Glutamatergic neuron (in vitro differentiated cells): ENCODE measurements around the gene BMP8A. TPM values are rescaled to one million over a fixed set of nuclear protein-coding genes. Genes with fewer than 3 reads are reported as not detected.
A peak's percentile ranks its signal among the peaks of the same experiment; 100 is the strongest.
"Not testable (repeated sequence)": the region's sequence is repeated elsewhere in the genome, so short reads cannot be mapped to it uniquely, and the experiment has no call there.

ENCODE experiments used
- DNase-seq: peaks from one replicate; pipeline ENCODE4 v3.0.0; 2022
- H3K27ac Mint-ChIP-seq: one replicate; pipeline ENCODE4 v1.8.0; 2020; ENCODE audit warnings: mild to moderate bottlenecking, mixed read lengths, inconsistent platforms; ENCODE audit not compliant: unreplicated experiment
- H3K27me3 Mint-ChIP-seq: one replicate; pipeline ENCODE4 v1.8.0; 2020; ENCODE audit warnings: mild to moderate bottlenecking, moderate library complexity, mixed read lengths, inconsistent platforms; ENCODE audit not compliant: unreplicated experiment
- H3K36me3 Mint-ChIP-seq: one replicate; pipeline ENCODE4 v1.8.0; 2020; ENCODE audit warnings: mild to moderate bottlenecking, mixed read lengths, inconsistent platforms; ENCODE audit not compliant: unreplicated experiment
- H3K4me1 Mint-ChIP-seq: one replicate; pipeline ENCODE4 v1.8.0; 2020; ENCODE audit warnings: mild to moderate bottlenecking, low read depth, mixed read lengths, inconsistent platforms; ENCODE audit not compliant: unreplicated experiment
- H3K4me3 Mint-ChIP-seq: one replicate; pipeline ENCODE4 v1.8.0; 2020; ENCODE audit warnings: mild to moderate bottlenecking, mixed read lengths, inconsistent platforms; ENCODE audit not compliant: unreplicated experiment
- H3K9me3 Mint-ChIP-seq: one replicate; pipeline ENCODE4 v1.8.0; 2020; ENCODE audit warnings: mild to moderate bottlenecking, moderate library complexity, mixed read lengths, inconsistent platforms; ENCODE audit not compliant: unreplicated experiment
- CTCF ChIP-seq: fragments of 200-600 bp; sonication (generic); IDR thresholded peaks from one replicate; pipeline ENCODE4 v1.5.0; 2021; ENCODE audit not compliant: partially characterized antibody, unreplicated experiment
- long read RNA-seq: library from polyadenylated mRNA; unstranded; transcript quantifications from one replicate; pipeline ENCODE4 v2.0.0, GENCODE V29; 2020; ENCODE audit not compliant: unreplicated experiment
- total RNA-seq: library from RNA; stranded (reverse); fragmentation: NEBNext Ultra II Directional; extraction: Animal tissue kit (Norgen Biotek cat#: 25700); gene quantifications from one replicate; pipeline ENCODE4 v1.2.1, GENCODE V29; 2021; ENCODE audit not compliant: unreplicated experiment

BMP8A gene
- total RNA-seq = 0.37 TPM
- long read RNA-seq = 0 reads

- Mint-ChIP-seq H3K27ac (no peak within 1 kb of the TSS), H3K27me3 (peaks cover 26% of the 10 kb centered on the region), H3K9me3 (peaks cover 4% of the 10 kb centered on the region), H3K36me3 (no peaks in the 10 kb centered on the region), H3K4me1 (peaks cover 16% of the 10 kb centered on the region), H3K4me3 (peak within 1 kb of the TSS; percentile 64)
- no peak for TF ChIP-seq CTCF
- DNase-seq = peak; percentile 83
Observed at GRCh38 chr1:39491146-39491921, at the start of gene BMP8A. BMP8A (plus strand) TSS chr1:39491636; CDS start chr1:39491992, 356 bp downstream.

GRCh38 chr1:39441797-39442196 lies 49.6 kb upstream of the BMP8A start:
- Mint-ChIP-seq H3K27me3 (peaks cover 2% of the 10 kb centered on the region), H3K4me3 (no peak overlapping the region), H3K9me3 (peaks cover 14% of the 10 kb centered on the region), H3K36me3 (peaks cover 6% of the 10 kb centered on the region), H3K4me1 (no peaks in the 10 kb centered on the region), H3K27ac (no peak overlapping the region)
- no peak for DNase-seq
- TF ChIP-seq CTCF = no peak

DNA sequence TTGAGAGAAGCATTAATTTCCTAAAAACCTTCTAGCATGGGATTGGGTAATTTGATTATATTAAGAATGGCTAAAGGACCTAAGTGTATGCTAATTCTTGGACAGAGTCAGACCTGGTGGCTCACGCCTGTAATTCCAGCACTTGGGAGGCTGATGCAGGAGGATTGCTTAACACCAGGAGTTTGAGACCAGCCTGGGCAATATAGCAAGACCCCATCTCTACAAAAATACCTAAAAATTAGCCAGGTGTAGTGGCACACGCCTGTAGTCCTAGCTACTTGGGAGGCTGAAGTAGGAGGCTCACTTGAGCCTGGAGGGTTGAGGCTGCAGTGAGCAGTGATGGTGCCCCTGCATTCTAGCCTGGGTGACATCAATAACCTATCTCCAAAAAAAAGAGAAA lies 45.9 kb upstream of the BMP8A start:
- no peak for TF ChIP-seq CTCF
- Mint-ChIP-seq H3K27me3 (peaks cover 6% of the 10 kb centered on the region), H3K9me3 (peaks cover 16% of the 10 kb centered on the region), H3K27ac (no peak overlapping the region), H3K4me3 (no peak overlapping the region), H3K36me3 (peaks cover 14% of the 10 kb centered on the region), H3K4me1 (no peaks in the 10 kb centered on the region)
- DNase-seq = no peak

- H3K27ac Mint-ChIP-seq = peak overlapping the region; percentile 15
- H3K4me1 Mint-ChIP-seq = no peaks in the 10 kb centered on the region
- DNase-seq = no peak
- H3K27me3 Mint-ChIP-seq = peaks cover 9% of the 10 kb centered on the region
- peaks cover 14% of the 10 kb centered on the region for H3K36me3 Mint-ChIP-seq
- H3K4me3 Mint-ChIP-seq = no peak overlapping the region
- H3K9me3 Mint-ChIP-seq = peaks cover 19% of the 10 kb centered on the region
- no peak for TF ChIP-seq CTCF
Observed at GRCh38 chr1:39446986-39447567, 44.4 kb upstream of the BMP8A start.

DNA sequence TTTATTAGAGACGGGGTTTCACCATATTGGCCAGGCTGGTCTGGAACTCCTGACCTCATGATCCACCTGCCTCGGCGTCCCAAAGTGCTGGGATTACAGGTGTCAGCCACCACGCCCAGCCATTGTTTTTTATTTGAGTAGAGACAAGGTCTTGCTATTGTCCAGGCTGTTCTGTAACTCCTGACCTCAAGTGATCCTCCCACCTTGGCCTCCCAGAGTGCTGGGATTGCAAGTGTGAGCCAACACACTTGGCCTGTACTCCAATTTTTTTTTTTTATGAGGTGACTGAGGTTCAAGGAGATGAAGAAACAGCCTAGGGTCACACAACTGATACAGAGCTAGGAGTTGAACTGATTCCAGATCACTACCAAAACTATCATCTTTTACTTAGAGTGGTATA lies 41.4 kb upstream of the BMP8A start:
- not testable (repeated sequence) for DNase-seq, H3K4me1 Mint-ChIP-seq, H3K27ac Mint-ChIP-seq, H3K4me3 Mint-ChIP-seq, H3K36me3 Mint-ChIP-seq
- H3K9me3 Mint-ChIP-seq = peaks cover 12% of the 10 kb centered on the region
- H3K27me3 Mint-ChIP-seq = peaks cover 12% of the 10 kb centered on the region
